HAP-1 (cell line): ENCODE data around the gene RFT1.

Experiments
- DNase-seq, 2 experiments: peaks; one replicate each; pipeline ENCODE4 v3.0.0-alpha.2; 2016 to 2020; ENCODE audit warnings: low spot score in 2 of 2
- H3K27me3 ChIP-seq: fragments of 250-450 bp; sonication (Bioruptor Pico); 2 replicates; pipeline ENCODE4 v1.5.1; 2020; ENCODE audit warnings: low read depth, mild to moderate bottlenecking, moderate library complexity
- H3K36me3 ChIP-seq: fragments of 250-450 bp; sonication (Bioruptor Pico); replicated peaks from 2 replicates; pipeline ENCODE4 v1.5.1; 2020; ENCODE audit warnings: mild to moderate bottlenecking
- H3K4me1 ChIP-seq: fragments of 250-450 bp; sonication (Bioruptor Pico); 2 replicates; pipeline ENCODE4 v1.5.1; 2020; ENCODE audit warnings: mild to moderate bottlenecking
- H3K4me3 ChIP-seq: fragments of 250-450 bp; sonication (Bioruptor Pico); 2 replicates; pipeline ENCODE4 v1.5.1; 2020; ENCODE audit warnings: mild to moderate bottlenecking, moderate library complexity
- H3K9me3 ChIP-seq: fragments of 250-450 bp; sonication (Bioruptor Pico); 2 replicates; pipeline ENCODE4 v1.5.1; 2020; ENCODE audit warnings: mild to moderate bottlenecking, moderate library complexity
- in situ Hi-C: fragments of 300-500 bp; cut with MboI; formaldehyde crosslinking; loops from 3 replicates; pipeline ENCODE4 v1.14.3; 2020; ENCODE audit warnings: low sequenced_read_pairs, inconsistent platforms, mixed read lengths

RFT1 gene, protein sequence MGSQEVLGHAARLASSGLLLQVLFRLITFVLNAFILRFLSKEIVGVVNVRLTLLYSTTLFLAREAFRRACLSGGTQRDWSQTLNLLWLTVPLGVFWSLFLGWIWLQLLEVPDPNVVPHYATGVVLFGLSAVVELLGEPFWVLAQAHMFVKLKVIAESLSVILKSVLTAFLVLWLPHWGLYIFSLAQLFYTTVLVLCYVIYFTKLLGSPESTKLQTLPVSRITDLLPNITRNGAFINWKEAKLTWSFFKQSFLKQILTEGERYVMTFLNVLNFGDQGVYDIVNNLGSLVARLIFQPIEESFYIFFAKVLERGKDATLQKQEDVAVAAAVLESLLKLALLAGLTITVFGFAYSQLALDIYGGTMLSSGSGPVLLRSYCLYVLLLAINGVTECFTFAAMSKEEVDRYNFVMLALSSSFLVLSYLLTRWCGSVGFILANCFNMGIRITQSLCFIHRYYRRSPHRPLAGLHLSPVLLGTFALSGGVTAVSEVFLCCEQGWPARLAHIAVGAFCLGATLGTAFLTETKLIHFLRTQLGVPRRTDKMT

GRCh38 chr3:53130179-53131061 is at the start of gene RFT1:
Gene RFT1 (minus strand): TSS chr3:53130435. CDS start chr3:53130400, 35 bp downstream.
- Histone ChIP-seq H3K9me3 (no peaks in the 10 kb centered on the region), H3K4me1 (peaks cover 7% of the 10 kb centered on the region; the same call in 1 of the 2 replicates), H3K36me3 (peaks cover 6% of the 10 kb centered on the region), H3K4me3 (peak within 1 kb of the TSS; percentile 96), H3K27me3 (no peaks in the 10 kb centered on the region)
- in situ Hi-C loops, result no loop called here
- peak; percentile 88 to 98 for DNase-seq

- Histone ChIP-seq H3K36me3 (peaks cover 14% of the 10 kb centered on the region), H3K27me3 (no peaks in the 10 kb centered on the region), H3K4me1 (no peaks in the 10 kb centered on the region), H3K9me3 (no peaks in the 10 kb centered on the region), H3K4me3 (no peak overlapping the region)
- in situ Hi-C loops, result no loop called here
- DNase-seq, result no peak
Observed at GRCh38 chr3:53179580-53179979, 49.3 kb upstream of the RFT1 start.

GRCh38 chr3:53178246-53178645 is 48.0 kb upstream of the RFT1 start:
- Histone ChIP-seq H3K36me3 (peaks cover 9% of the 10 kb centered on the region), H3K4me3 (no peak overlapping the region), H3K9me3 (no peaks in the 10 kb centered on the region), H3K27me3 (no peaks in the 10 kb centered on the region), H3K4me1 (no peaks in the 10 kb centered on the region)
- no peak for DNase-seq
- in situ Hi-C loops, result no loop called here

DNA sequence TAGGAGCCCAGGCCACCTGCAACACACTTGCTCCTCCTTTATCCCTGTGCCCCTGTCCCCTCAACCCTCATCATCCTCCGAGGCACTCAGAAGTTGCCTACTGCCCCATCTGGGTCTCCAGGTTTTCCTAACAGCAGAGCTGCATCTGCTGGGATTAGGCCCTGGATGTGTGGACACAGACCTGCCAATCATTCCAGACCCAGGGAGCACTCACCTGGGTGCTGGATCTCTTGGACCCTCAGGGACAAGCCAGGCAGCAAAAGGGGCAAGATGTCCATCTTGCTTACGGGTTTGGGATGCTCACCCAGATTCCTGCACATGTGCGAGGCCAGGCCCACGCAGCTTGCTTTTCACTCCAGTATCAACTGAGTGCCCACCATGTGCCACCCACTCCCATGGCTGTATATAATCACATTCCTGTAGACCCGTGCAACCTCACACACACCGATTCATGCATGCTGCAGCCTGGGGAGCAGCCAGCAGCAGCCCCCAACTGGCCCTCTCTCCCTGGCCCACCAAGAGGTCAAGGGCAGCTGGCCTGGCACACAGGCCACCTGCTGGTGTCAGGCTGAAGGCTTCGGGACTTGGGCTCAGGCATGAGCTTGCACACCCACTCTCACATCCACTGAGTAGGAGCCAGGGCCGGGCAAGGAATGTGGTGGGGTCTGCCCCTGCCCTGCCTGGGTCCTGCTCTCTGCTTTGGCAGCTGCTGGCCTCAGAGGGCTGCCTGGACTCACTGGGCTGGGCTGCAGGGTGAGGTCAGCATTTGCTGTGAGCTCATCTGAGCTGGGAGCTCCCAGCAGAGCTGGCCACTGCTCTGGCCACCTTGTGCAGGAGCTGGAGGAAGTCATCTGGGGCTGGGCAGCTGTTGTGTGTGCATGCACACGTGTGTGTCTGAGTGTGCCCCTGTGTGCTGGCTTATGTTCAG is 45.6 kb upstream of the RFT1 start:
- no peaks in the 10 kb centered on the region; the same call in 1 of the 2 replicates for H3K36me3 ChIP-seq
- in situ Hi-C loops, result no loop called here
- no peak for DNase-seq
- H3K9me3 ChIP-seq, result no peaks in the 10 kb centered on the region
- H3K4me1 ChIP-seq, result no peaks in the 10 kb centered on the region
- H3K27me3 ChIP-seq, result no peaks in the 10 kb centered on the region
- no peak overlapping the region for H3K4me3 ChIP-seq

- H3K4me3 ChIP-seq, result no peak overlapping the region
- in situ Hi-C loops, result no loop called here
- DNase-seq, result no peak
- H3K36me3 ChIP-seq, result no peaks in the 10 kb centered on the region; the same call in 1 of the 2 replicates
- H3K27me3 ChIP-seq, result no peaks in the 10 kb centered on the region
- H3K9me3 ChIP-seq, result no peaks in the 10 kb centered on the region
- no peaks in the 10 kb centered on the region for H3K4me1 ChIP-seq
Observed at GRCh38 chr3:53174346-53175250, 44.4 kb upstream of the RFT1 start.

DNA sequence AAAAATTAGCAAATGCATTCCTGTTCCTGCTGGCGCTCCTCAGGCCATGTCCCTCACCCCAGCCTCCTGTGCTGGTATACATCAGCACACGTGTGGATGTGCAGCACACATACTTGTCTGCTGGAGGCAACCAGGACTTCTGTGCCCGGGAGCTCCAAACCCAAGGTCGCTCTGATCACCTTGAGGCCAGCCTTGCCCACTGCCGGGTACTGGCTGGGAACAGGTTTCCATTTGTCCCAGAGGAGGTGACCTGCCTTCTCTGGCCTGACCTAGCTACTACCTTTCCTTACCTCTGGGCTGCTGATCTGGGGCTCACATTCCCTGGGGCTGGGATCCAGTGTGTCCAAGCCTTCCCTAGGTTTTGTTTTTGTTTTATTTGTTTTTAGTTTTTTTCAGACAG is 42.9 kb upstream of the RFT1 start:
- in situ Hi-C loops, result no loop called here
- H3K4me1 ChIP-seq, result no peaks in the 10 kb centered on the region

GRCh38 chr3:53171827-53172505 is 41.7 kb upstream of the RFT1 start:
- in situ Hi-C loops, result no loop called here
- Histone ChIP-seq H3K9me3 (no peaks in the 10 kb centered on the region), H3K4me3 (no peak overlapping the region), H3K36me3 (no peaks in the 10 kb centered on the region), H3K27me3 (no peaks in the 10 kb centered on the region), H3K4me1 (no peaks in the 10 kb centered on the region)
- no peak for DNase-seq

More for the DNA sequence above, 42.9 kb upstream of the RFT1 start:
- H3K9me3 ChIP-seq, result no peaks in the 10 kb centered on the region
- no peak overlapping the region for H3K4me3 ChIP-seq
- H3K36me3 ChIP-seq, result no peaks in the 10 kb centered on the region
- no peaks in the 10 kb centered on the region for H3K27me3 ChIP-seq
- no peak for DNase-seq

- no peak for DNase-seq
- no peaks in the 10 kb centered on the region for H3K9me3 ChIP-seq
- no peaks in the 10 kb centered on the region for H3K27me3 ChIP-seq
- in situ Hi-C loops, result no loop called here
- H3K4me3 ChIP-seq, result no peak overlapping the region
- no peaks in the 10 kb centered on the region; the same call in 1 of the 2 replicates for H3K36me3 ChIP-seq
- no peaks in the 10 kb centered on the region for H3K4me1 ChIP-seq
Observed at GRCh38 chr3:53171064-53171418, 40.8 kb upstream of the RFT1 start.

DNA sequence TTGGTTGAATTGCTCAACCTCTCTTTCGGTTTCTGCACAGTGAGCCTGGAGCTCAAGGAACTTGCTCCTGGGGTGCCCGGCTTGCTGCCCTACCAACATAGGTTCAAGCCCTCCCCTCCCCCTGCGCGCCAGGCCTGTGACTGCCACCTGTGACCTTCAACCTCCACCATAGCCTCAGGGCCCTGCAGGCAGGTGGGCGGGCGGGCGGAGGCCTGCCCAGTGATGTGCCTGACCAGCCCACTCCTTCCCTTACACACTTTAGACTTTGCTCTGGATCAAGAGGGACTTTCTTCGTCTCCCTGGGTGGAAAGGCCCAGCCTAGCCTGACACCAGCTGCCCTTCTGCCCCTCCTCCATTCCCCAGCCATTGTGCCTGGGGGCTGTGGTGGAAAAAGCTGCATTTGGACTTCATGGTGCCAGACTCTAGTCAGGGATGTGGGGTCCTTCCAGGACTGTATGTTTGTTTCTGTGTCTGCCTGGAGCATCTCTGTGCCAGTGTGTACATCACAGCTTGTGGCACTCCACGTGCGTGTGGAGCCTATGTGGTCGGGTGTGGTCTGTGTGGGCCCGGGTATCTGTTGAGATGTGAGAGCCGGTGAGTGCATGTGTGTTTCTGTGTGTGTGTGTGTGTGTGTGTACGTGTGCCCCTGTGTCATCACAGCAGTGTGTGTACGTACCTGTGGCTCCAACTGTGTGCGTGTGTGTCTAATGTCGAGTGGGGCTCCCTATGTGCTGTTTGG is 40.3 kb upstream of the RFT1 start:
- no peaks in the 10 kb centered on the region; the same call in 1 of the 2 replicates for H3K36me3 ChIP-seq
- H3K4me3 ChIP-seq, result no peak overlapping the region
- no peaks in the 10 kb centered on the region for H3K9me3 ChIP-seq
- H3K27me3 ChIP-seq, result no peaks in the 10 kb centered on the region
- DNase-seq, result no peak
- in situ Hi-C loops, result no loop called here
- H3K4me1 ChIP-seq, result no peaks in the 10 kb centered on the region

DNA sequence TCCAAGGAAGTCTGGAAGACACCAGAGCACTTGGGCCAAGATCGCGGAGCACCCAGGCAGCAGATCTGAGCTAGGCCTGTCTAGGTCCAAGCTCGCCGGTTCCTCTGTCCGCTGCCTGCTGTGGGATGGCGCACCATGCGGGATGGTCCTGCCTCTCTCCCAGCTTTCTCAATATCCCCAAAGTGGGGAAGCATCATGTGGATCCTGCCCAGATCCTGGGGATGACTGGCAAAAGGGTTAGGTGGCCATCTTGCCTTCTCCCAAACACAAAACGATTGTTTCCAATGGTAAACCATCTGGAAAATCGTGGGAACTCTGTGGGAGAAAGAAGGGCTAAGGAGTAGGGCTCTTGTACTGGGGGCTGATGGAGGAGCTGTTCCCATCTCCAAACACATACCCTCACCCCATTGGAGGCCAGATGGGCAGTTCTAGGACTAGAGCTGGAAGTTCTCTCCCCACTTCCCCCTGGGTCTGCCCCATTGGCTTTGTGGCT is 39.6 kb upstream of the RFT1 start:
- H3K4me1 ChIP-seq, result no peaks in the 10 kb centered on the region
- no peaks in the 10 kb centered on the region for H3K9me3 ChIP-seq
- no peaks in the 10 kb centered on the region for H3K27me3 ChIP-seq
- H3K4me3 ChIP-seq, result no peak overlapping the region
- no peaks in the 10 kb centered on the region; the same call in 1 of the 2 replicates for H3K36me3 ChIP-seq
- in situ Hi-C loops, result no loop called here
- DNase-seq, result no peak

GRCh38 chr3:53169045-53169831 is 39.0 kb upstream of the RFT1 start:
- no peak for DNase-seq

More at GRCh38 chr3:53169045-53169831, 39.0 kb upstream of the RFT1 start:
- no peaks in the 10 kb centered on the region for H3K9me3 ChIP-seq
- no peak overlapping the region for H3K4me3 ChIP-seq
- in situ Hi-C loops, result no loop called here
- H3K4me1 ChIP-seq, result no peaks in the 10 kb centered on the region
- no peaks in the 10 kb centered on the region for H3K27me3 ChIP-seq
- no peaks in the 10 kb centered on the region; the same call in 1 of the 2 replicates for H3K36me3 ChIP-seq
